Loucy (cell line): ENCODE results near the gene MIGA1.

Experiments used
- H2AFZ ChIP-seq: fragments of 200-600 bp; sonication (generic); 2 replicates; pipeline ENCODE4 v1.6.0; 2016; ENCODE audit warnings: antibody characterized with exemption, mild to moderate bottlenecking, low read length, moderate library complexity
- H3F3A ChIP-seq: fragments of 200-600 bp; 2 replicates; pipeline ENCODE4 v1.6.0; 2016; ENCODE audit warnings: antibody characterized with exemption, low read depth, mild to moderate bottlenecking
- H3K27me3 ChIP-seq: fragments of 200-600 bp; sonication (generic); 2 replicates; pipeline ENCODE4 v1.6.1; 2014; ENCODE audit warnings: low read length, mild to moderate bottlenecking; ENCODE audit not compliant: insufficient read depth, poor library complexity, severe bottlenecking
- H3K36me3 ChIP-seq: fragments of 200-600 bp; sonication (generic); 2 replicates; pipeline ENCODE4 v1.6.1; 2016; ENCODE audit warnings: low read length; ENCODE audit not compliant: insufficient read depth
- H3K4me1 ChIP-seq: fragments of 200-600 bp; sonication (generic); 2 replicates; pipeline ENCODE4 v1.5.1; 2014; ENCODE audit warnings: low read length, mild to moderate bottlenecking; ENCODE audit not compliant: insufficient read depth, poor library complexity, severe bottlenecking
- H3K4me2 ChIP-seq: fragments of 200-600 bp; sonication (generic); 2 replicates; pipeline ENCODE4 v1.6.0; 2014; ENCODE audit warnings: antibody characterized with exemption, low read length, low read depth, mild to moderate bottlenecking; ENCODE audit not compliant: poor library complexity, severe bottlenecking
- H3K4me3 ChIP-seq: fragments of 200-600 bp; sonication (generic); 2 replicates; pipeline ENCODE4 v1.5.1; 2014; ENCODE audit warnings: low read length, mild to moderate bottlenecking, mixed read lengths; ENCODE audit not compliant: poor library complexity, severe bottlenecking
- H3K79me2 ChIP-seq: fragments of 200-600 bp; sonication (generic); 2 replicates; pipeline ENCODE4 v1.6.1; 2014; ENCODE audit warnings: low read length; ENCODE audit not compliant: insufficient read depth
- H3K9ac ChIP-seq: fragments of 200-600 bp; sonication (generic); 2 replicates; pipeline ENCODE4 v1.6.0; 2014; ENCODE audit warnings: mild to moderate bottlenecking, low read depth, low read length, moderate library complexity; ENCODE audit not compliant: poor library complexity, severe bottlenecking
- H3K9me2 ChIP-seq: fragments of 200-600 bp; sonication (generic); replicated peaks from 2 replicates; pipeline ENCODE4 v1.6.1; 2016; ENCODE audit warnings: low read depth, low read length, mixed read lengths
- H3K9me3 ChIP-seq: fragments of 200-600 bp; sonication (generic); 2 replicates; pipeline ENCODE4 v1.6.1; 2014; ENCODE audit warnings: mild to moderate bottlenecking, antibody characterized with exemption, low read length, low read depth; ENCODE audit not compliant: insufficient read depth
- H4K20me1 ChIP-seq: fragments of 200-600 bp; sonication (generic); 2 replicates; pipeline ENCODE4 v1.6.0; 2014; ENCODE audit warnings: antibody characterized with exemption, low read length, mild to moderate bottlenecking; ENCODE audit not compliant: insufficient read depth, poor library complexity, severe bottlenecking
- EZH2phosphoT487 ChIP-seq: fragments of 200-600 bp; IDR thresholded peaks from 2 replicates; pipeline ENCODE4 v1.6.1; 2018; ENCODE audit warnings: antibody characterized with exemption, mild to moderate bottlenecking, moderate library complexity, borderline replicate concordance
- TF ChIP-seq, protein P1 (sequence below): fragments of 200-600 bp; sonication (generic); conservative IDR thresholded peaks from 2 replicates; pipeline ENCODE4 v1.5.1; 2014; ENCODE audit warnings: mild to moderate bottlenecking, antibody characterized with exemption, low read length

The MIGA1 gene

DNA sequence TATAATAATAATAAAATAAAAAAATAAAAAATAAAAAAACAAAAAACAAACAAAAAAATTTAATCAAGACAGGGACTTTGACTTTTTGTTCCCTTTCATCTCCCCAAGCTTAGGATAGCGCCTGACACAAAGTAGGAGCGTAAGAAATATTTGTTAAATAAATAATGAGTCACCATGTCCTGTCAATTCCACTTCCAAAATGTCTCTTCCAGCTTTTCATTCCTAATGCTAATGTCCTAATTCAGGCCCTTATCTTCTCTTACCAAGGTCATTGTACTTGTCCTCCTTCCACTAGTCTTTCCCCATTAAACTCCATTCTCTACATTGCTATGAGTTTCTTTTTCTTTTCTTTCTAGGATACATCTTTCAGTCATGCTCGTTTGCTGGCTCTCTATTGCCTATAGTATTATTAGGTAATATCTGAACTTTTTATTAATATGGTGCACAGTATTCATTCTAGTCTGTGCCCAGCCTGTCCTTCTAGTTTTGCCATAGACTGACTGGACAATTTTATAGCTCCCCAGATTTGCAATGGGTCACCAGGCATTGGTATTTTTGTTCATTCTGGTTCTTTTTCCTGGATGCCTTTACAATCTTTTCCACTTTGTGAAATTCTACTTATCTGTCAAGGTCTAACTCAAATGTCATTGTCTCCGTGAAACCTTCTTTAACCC is 120.3 kb downstream of the MIGA1 start:
- no peaks in the 10 kb centered on the region for H3F3A ChIP-seq
- no peak overlapping the region for H3K4me2 ChIP-seq
- H3K9ac ChIP-seq = no peak overlapping the region
- no peaks in the 10 kb centered on the region for H4K20me1 ChIP-seq
- no peaks in the 10 kb centered on the region for H3K36me3 ChIP-seq
- no peaks in the 10 kb centered on the region for H3K9me3 ChIP-seq
- no peaks in the 10 kb centered on the region for H3K4me1 ChIP-seq
- no peaks in the 10 kb centered on the region for H3K79me2 ChIP-seq
- H3K4me3 ChIP-seq = no peak overlapping the region
- H3K27me3 ChIP-seq = no peaks in the 10 kb centered on the region
- H3K9me2 ChIP-seq = no peaks in the 10 kb centered on the region
- no peak overlapping the region for H2AFZ ChIP-seq
- TF ChIP-seq, protein P1, sequence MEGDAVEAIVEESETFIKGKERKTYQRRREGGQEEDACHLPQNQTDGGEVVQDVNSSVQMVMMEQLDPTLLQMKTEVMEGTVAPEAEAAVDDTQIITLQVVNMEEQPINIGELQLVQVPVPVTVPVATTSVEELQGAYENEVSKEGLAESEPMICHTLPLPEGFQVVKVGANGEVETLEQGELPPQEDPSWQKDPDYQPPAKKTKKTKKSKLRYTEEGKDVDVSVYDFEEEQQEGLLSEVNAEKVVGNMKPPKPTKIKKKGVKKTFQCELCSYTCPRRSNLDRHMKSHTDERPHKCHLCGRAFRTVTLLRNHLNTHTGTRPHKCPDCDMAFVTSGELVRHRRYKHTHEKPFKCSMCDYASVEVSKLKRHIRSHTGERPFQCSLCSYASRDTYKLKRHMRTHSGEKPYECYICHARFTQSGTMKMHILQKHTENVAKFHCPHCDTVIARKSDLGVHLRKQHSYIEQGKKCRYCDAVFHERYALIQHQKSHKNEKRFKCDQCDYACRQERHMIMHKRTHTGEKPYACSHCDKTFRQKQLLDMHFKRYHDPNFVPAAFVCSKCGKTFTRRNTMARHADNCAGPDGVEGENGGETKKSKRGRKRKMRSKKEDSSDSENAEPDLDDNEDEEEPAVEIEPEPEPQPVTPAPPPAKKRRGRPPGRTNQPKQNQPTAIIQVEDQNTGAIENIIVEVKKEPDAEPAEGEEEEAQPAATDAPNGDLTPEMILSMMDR = no peak
- TF ChIP-seq EZH2phosphoT487 = no peak

DNA sequence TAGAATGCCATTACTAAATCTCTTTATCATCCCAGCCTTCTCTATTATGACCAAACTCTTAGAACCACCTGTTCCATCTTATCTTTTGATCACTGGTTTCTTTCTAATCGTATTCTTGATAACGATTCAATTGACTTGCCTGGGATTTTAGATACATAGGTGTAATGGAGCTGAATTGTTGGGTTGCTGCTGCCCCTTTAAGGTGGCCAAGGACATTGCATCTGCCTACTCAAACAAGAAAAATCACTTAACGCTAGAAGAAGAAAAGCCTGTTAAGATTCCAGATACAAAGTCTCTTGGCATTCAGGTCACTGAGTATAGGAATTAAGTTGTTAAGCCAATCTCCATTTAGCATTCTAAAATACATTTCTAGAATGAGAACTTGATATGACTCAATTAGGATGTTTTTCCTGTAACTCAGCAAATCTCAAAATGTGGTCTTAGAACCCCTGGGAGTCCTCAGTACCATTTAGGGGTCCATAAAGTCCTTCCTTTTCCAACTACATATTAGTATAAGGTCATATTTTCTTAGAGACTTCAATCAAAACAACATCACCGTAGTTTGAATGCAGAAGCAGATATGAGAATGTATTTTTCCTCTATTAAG is 121.3 kb downstream of the MIGA1 start:
- H3K9me3 ChIP-seq = no peaks in the 10 kb centered on the region
- no peak overlapping the region for H3K4me2 ChIP-seq
- H3K79me2 ChIP-seq = no peaks in the 10 kb centered on the region
- no peaks in the 10 kb centered on the region for H3K36me3 ChIP-seq
- no peaks in the 10 kb centered on the region for H4K20me1 ChIP-seq
- no peaks in the 10 kb centered on the region for H3K4me1 ChIP-seq
- no peak overlapping the region for H2AFZ ChIP-seq
- H3K27me3 ChIP-seq = no peaks in the 10 kb centered on the region
- TF ChIP-seq, protein P1 = peak; percentile 83
- TF ChIP-seq EZH2phosphoT487 = no peak
- H3K4me3 ChIP-seq = no peak overlapping the region
- no peaks in the 10 kb centered on the region for H3F3A ChIP-seq
- H3K9ac ChIP-seq = no peak overlapping the region
- no peaks in the 10 kb centered on the region for H3K9me2 ChIP-seq

DNA sequence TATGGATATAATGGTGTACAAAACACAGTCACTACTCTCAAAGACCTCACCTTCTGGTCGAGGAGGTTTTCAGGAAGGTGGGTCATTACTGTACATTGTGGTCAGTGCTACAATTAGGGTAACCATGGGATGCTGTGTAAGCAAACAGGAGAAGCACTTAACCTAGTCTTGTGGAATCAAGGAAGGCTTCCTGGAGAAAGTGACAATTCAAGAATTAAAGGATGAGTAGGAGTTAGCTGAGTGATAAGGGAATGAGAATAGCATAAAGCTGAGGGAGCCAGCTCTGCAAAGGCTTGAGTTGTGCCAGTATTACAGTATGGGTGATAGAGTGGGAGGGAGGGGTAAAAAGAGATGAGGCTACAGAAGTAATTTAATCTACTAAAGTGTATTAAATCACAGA is 126.2 kb downstream of the MIGA1 start:
- H2AFZ ChIP-seq = no peak overlapping the region
- H3K79me2 ChIP-seq = no peaks in the 10 kb centered on the region
- no peaks in the 10 kb centered on the region for H3K9me2 ChIP-seq
- no peaks in the 10 kb centered on the region for H3K4me1 ChIP-seq
- no peaks in the 10 kb centered on the region for H3F3A ChIP-seq
- H3K4me3 ChIP-seq = no peak overlapping the region
- TF ChIP-seq, protein P1 = no peak
- TF ChIP-seq EZH2phosphoT487 = no peak
- no peak overlapping the region for H3K9ac ChIP-seq
- no peaks in the 10 kb centered on the region for H3K9me3 ChIP-seq
- no peaks in the 10 kb centered on the region for H4K20me1 ChIP-seq
- no peaks in the 10 kb centered on the region for H3K36me3 ChIP-seq
- H3K27me3 ChIP-seq = no peaks in the 10 kb centered on the region
- no peak overlapping the region for H3K4me2 ChIP-seq
